ENCODE data around the gene LGSN. TPM values are rescaled to one million over a fixed set of nuclear protein-coding genes. Genes with fewer than 3 reads are reported as not detected.

The LGSN gene
- total RNA-seq, 2 donors from 2014 or later, result 0.37 TPM; not detected in 1

GRCh38 chr6:63269470-63269869, 50.3 kb downstream of the LGSN start:
- no peaks in the 10 kb centered on the region for H3K36me3 Mint-ChIP-seq (ENCODE audit: low read depth)
- 82 to 91% methylated on average over 4 of the region's 4 CpGs for WGBS, 2 experiments (ENCODE audit: insufficient coverage in 1 of 2, insufficient read length in 1 of 2)
- Histone ChIP-seq H3K27me3 (ENCODE audit: control insufficient read depth, insufficient read depth, low read length, poor library complexity, severe bottlenecking) (no peaks in the 10 kb centered on the region), H3K4me1 (ENCODE audit: control insufficient read depth, insufficient read depth, low read length) (no peaks in the 10 kb centered on the region), H3K9me3 (ENCODE audit: control insufficient read depth, low read length) (peaks cover 8% of the 10 kb centered on the region), H3K36me3 (ENCODE audit: control insufficient read depth, insufficient read depth, low read length) (no peaks in the 10 kb centered on the region), H3K27ac (ENCODE audit: low read depth, low read length) (no peak overlapping the region), H3K9ac (ENCODE audit: extremely low read depth, low read length, poor library complexity, severe bottlenecking) (no peak overlapping the region), H3K4me3 (ENCODE audit: low read length) (no peak overlapping the region)
- H3K4me3 Mint-ChIP-seq, result no peak overlapping the region
- no peak overlapping the region for H3K27ac Mint-ChIP-seq
- peaks cover 23% of the 10 kb centered on the region for H3K4me1 Mint-ChIP-seq
- peak; percentile 53 for DNase-seq
- peak; percentile 44 for TF ChIP-seq CTCF (conservative IDR thresholded peaks at IDR 0.05)
- peaks cover 2% of the 10 kb centered on the region for H3K9me3 Mint-ChIP-seq
- no peaks in the 10 kb centered on the region for H3K27me3 Mint-ChIP-seq (ENCODE audit: insufficient read depth)

- H3K4me3 Mint-ChIP-seq, result no peak overlapping the region
- Histone ChIP-seq H3K9me3 (ENCODE audit: control insufficient read depth, low read length) (no peaks in the 10 kb centered on the region), H3K9ac (ENCODE audit: extremely low read depth, low read length, poor library complexity, severe bottlenecking) (no peak overlapping the region), H3K27me3 (ENCODE audit: control insufficient read depth, insufficient read depth, low read length, poor library complexity, severe bottlenecking) (no peaks in the 10 kb centered on the region), H3K27ac (ENCODE audit: low read depth, low read length) (no peak overlapping the region), H3K4me3 (ENCODE audit: low read length) (no peak overlapping the region), H3K36me3 (ENCODE audit: control insufficient read depth, insufficient read depth, low read length) (no peaks in the 10 kb centered on the region), H3K4me1 (ENCODE audit: control insufficient read depth, insufficient read depth, low read length) (no peaks in the 10 kb centered on the region)
- WGBS, 2 experiments (ENCODE audit: insufficient coverage in 1 of 2, insufficient read length in 1 of 2), result 75 to 100% methylated on average over 2 of the region's 2 CpGs
- H3K4me1 Mint-ChIP-seq, result peaks cover 26% of the 10 kb centered on the region
- TF ChIP-seq CTCF (conservative IDR thresholded peaks at IDR 0.05), result no peak
- no peak for DNase-seq
- H3K9me3 Mint-ChIP-seq, result no peaks in the 10 kb centered on the region
- no peaks in the 10 kb centered on the region for H3K27me3 Mint-ChIP-seq (ENCODE audit: insufficient read depth)
- no peaks in the 10 kb centered on the region for H3K36me3 Mint-ChIP-seq (ENCODE audit: low read depth)
- no peak overlapping the region for H3K27ac Mint-ChIP-seq
These were observed 51.2 kb downstream of the LGSN start for GRCh38 chr6:63268574-63268973.

- Mint-ChIP-seq H3K4me1 (peaks cover 33% of the 10 kb centered on the region), H3K9me3 (no peaks in the 10 kb centered on the region)
- no peak for DNase-seq
These were observed 52.0 kb downstream of the LGSN start for GRCh38 chr6:63267828-63268227.

More at GRCh38 chr6:63267828-63268227, 52.0 kb downstream of the LGSN start:
- H3K4me3 Mint-ChIP-seq, result no peak overlapping the region
- Histone ChIP-seq H3K4me3 (ENCODE audit: low read length) (no peak overlapping the region), H3K9ac (ENCODE audit: extremely low read depth, low read length, poor library complexity, severe bottlenecking) (no peak overlapping the region), H3K4me1 (ENCODE audit: control insufficient read depth, insufficient read depth, low read length) (peaks cover 5% of the 10 kb centered on the region), H3K27me3 (ENCODE audit: control insufficient read depth, insufficient read depth, low read length, poor library complexity, severe bottlenecking) (no peaks in the 10 kb centered on the region), H3K36me3 (ENCODE audit: control insufficient read depth, insufficient read depth, low read length) (no peaks in the 10 kb centered on the region), H3K9me3 (ENCODE audit: control insufficient read depth, low read length) (no peaks in the 10 kb centered on the region), H3K27ac (ENCODE audit: low read depth, low read length) (no peak overlapping the region)
- H3K36me3 Mint-ChIP-seq (ENCODE audit: low read depth), result no peaks in the 10 kb centered on the region
- 91% methylated on average over 1 of the region's 1 CpG; no CpG with 5 or more reads in 1 of the 2 experiments for WGBS, 2 experiments (ENCODE audit: insufficient coverage in 1 of 2, insufficient read length in 1 of 2)
- H3K27ac Mint-ChIP-seq, result no peak overlapping the region
- H3K27me3 Mint-ChIP-seq (ENCODE audit: insufficient read depth), result no peaks in the 10 kb centered on the region
- TF ChIP-seq CTCF (conservative IDR thresholded peaks at IDR 0.05), result no peak
